Esophagus muscularis mucosa (tissue), 3 donors: ENCODE data around the gene ABI3BP.

Source experiments
- CTCF ChIP-seq, 3 experiments: fragments of 200-600 bp in 2 of 3; fragments of 450-650 bp in 1 of 3; sonication (generic) in 2 of 3; IDR thresholded peaks; one replicate each; pipeline ENCODE4 v1.5.1; 2017 to 2019; ENCODE audit warnings: antibody characterized with exemption in 3 of 3, mild to moderate bottlenecking in 2 of 3, moderate library complexity in 1 of 3
- POLR2AphosphoS5 ChIP-seq, 2 donors: sonication (generic); formaldehyde crosslinking; IDR thresholded peaks; one replicate each; pipeline ENCODE4 v1.6.1; 2017; ENCODE audit warnings: antibody characterized with exemption in 2 of 2

GRCh38 chr3:100782348-100782747 is 210.9 kb downstream of the ABI3BP start:
- no peak for TF ChIP-seq CTCF (IDR thresholded peaks at IDR 0.05)
- no peak for TF ChIP-seq POLR2AphosphoS5 (IDR thresholded peaks at IDR 0.05)
